ENCODE measurements around the gene CCL19. TPM values are rescaled to one million over a fixed set of nuclear protein-coding genes. Genes with fewer than 3 reads are reported as not detected.

Gene CCL19
- polyA plus RNA-seq, 1 of the 3 experiments (the other 2 are of a cell fraction), result not detected

DNA sequence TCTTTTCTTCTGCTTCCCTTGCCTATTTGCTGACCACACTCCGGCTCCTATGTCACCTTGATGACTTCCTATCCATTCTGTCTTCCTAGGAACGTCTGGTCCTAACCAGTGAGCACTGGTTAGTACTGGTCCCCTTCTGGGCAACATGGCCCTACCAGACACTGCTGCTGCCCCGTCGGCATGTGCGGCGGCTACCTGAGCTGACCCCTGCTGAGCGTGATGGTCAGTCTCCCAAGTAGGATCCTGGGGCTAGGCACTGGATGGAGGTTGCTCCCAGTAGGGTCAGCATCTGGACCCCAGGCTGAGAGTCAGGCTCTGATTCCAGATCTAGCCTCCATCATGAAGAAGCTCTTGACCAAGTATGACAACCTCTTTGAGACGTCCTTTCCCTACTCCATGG, 42.4 kb downstream of the CCL19 start:
- no peak overlapping the region for H3K27ac ChIP-seq (ENCODE audit: low read depth in 2 of 2, low read length in 1 of 2)
- no peaks in the 10 kb centered on the region for H3K9me2 ChIP-seq
- no peak overlapping the region for H2AFZ ChIP-seq (ENCODE audit: low read depth)
- peaks cover 3% of the 10 kb centered on the region for H3F3A ChIP-seq (replicated peaks; ENCODE audit: insufficient read depth)
- H3K9ac ChIP-seq, result no peak overlapping the region
- no peak overlapping the region for H3K4me2 ChIP-seq
- WGBS (ENCODE audit: low lambda C conversion rate), result 92% methylated on average over 3 of the region's 8 CpGs
- no peaks in the 10 kb centered on the region for H3K27me3 ChIP-seq (ENCODE audit: insufficient read depth)
- ChIA-PET POLR2A (no interaction called here), CTCF (interaction anchor here (0.9 to 14.1 kb wide), 5 partner anchors 11 to 52 kb away, joined by 3 to 152 read pairs (median 5); partner anchors contain the start of genes CCL27, RPP25L and SIGMAR1)
- H3K4me3 ChIP-seq (ENCODE audit: low read depth in 2 of 2, low read length in 1 of 2), result no peak overlapping the region
- H3K36me3 ChIP-seq (replicated peaks in 1 of 2; ENCODE audit: control insufficient read depth in 1 of 2, insufficient read depth in 2 of 2, low read length in 1 of 2), result peaks cover 13 to 19% of the 10 kb centered on the region in 2 experiments
- H4K20me1 ChIP-seq (ENCODE audit: insufficient read depth), result no peaks in the 10 kb centered on the region
- TF ChIP-seq NFIC (IDR thresholded peaks at IDR 0.05; ENCODE audit: borderline replicate concordance), result no peak
- TF ChIP-seq YY1 (IDR thresholded peaks at IDR 0.05; ENCODE audit: low read depth), result no peak
- TF ChIP-seq FOXJ3 (CRISPR knock-in tag; IDR thresholded peaks at IDR 0.05), result no peak
- TF ChIP-seq NRF1 (IDR thresholded peaks at IDR 0.05; ENCODE audit: low read depth, low read length), result no peak
- TF ChIP-seq TEAD4 (IDR thresholded peaks at IDR 0.05; ENCODE audit: borderline replicate concordance, insufficient read depth), result no peak
- no peak for TF ChIP-seq TAF1 (IDR thresholded peaks at IDR 0.05; ENCODE audit: borderline replicate concordance, low read depth, low read length)
- no peak for TF ChIP-seq RXRA (IDR thresholded peaks at IDR 0.05; ENCODE audit: borderline replicate concordance, low read depth)
- no peak for TF ChIP-seq FOXM1 (IDR thresholded peaks at IDR 0.05; ENCODE audit: low read depth)
- TF ChIP-seq, protein P1, sequence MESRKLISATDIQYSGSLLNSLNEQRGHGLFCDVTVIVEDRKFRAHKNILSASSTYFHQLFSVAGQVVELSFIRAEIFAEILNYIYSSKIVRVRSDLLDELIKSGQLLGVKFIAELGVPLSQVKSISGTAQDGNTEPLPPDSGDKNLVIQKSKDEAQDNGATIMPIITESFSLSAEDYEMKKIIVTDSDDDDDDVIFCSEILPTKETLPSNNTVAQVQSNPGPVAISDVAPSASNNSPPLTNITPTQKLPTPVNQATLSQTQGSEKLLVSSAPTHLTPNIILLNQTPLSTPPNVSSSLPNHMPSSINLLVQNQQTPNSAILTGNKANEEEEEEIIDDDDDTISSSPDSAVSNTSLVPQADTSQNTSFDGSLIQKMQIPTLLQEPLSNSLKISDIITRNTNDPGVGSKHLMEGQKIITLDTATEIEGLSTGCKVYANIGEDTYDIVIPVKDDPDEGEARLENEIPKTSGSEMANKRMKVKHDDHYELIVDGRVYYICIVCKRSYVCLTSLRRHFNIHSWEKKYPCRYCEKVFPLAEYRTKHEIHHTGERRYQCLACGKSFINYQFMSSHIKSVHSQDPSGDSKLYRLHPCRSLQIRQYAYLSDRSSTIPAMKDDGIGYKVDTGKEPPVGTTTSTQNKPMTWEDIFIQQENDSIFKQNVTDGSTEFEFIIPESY (IDR thresholded peaks at IDR 0.05; ENCODE audit: borderline replicate concordance, low read depth), result no peak
- no peak for TF ChIP-seq EP300 (IDR thresholded peaks at IDR 0.05; ENCODE audit: borderline replicate concordance in 1 of 2, low read depth in 1 of 2, low read length in 1 of 2)
- no peak for TF ChIP-seq FOSL2 (IDR thresholded peaks at IDR 0.05; ENCODE audit: borderline replicate concordance, low read depth)
- TF ChIP-seq, protein P2, sequence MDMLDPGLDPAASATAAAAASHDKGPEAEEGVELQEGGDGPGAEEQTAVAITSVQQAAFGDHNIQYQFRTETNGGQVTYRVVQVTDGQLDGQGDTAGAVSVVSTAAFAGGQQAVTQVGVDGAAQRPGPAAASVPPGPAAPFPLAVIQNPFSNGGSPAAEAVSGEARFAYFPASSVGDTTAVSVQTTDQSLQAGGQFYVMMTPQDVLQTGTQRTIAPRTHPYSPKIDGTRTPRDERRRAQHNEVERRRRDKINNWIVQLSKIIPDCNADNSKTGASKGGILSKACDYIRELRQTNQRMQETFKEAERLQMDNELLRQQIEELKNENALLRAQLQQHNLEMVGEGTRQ (IDR thresholded peaks at IDR 0.05; ENCODE audit: borderline replicate concordance, low read depth, low read length), result no peak
- TF ChIP-seq ELF1 (IDR thresholded peaks at IDR 0.05), result no peak
- TF ChIP-seq SMC3 (IDR thresholded peaks at IDR 0.05; ENCODE audit: low read depth, low read length), result no peak
- TF ChIP-seq, protein P3, sequence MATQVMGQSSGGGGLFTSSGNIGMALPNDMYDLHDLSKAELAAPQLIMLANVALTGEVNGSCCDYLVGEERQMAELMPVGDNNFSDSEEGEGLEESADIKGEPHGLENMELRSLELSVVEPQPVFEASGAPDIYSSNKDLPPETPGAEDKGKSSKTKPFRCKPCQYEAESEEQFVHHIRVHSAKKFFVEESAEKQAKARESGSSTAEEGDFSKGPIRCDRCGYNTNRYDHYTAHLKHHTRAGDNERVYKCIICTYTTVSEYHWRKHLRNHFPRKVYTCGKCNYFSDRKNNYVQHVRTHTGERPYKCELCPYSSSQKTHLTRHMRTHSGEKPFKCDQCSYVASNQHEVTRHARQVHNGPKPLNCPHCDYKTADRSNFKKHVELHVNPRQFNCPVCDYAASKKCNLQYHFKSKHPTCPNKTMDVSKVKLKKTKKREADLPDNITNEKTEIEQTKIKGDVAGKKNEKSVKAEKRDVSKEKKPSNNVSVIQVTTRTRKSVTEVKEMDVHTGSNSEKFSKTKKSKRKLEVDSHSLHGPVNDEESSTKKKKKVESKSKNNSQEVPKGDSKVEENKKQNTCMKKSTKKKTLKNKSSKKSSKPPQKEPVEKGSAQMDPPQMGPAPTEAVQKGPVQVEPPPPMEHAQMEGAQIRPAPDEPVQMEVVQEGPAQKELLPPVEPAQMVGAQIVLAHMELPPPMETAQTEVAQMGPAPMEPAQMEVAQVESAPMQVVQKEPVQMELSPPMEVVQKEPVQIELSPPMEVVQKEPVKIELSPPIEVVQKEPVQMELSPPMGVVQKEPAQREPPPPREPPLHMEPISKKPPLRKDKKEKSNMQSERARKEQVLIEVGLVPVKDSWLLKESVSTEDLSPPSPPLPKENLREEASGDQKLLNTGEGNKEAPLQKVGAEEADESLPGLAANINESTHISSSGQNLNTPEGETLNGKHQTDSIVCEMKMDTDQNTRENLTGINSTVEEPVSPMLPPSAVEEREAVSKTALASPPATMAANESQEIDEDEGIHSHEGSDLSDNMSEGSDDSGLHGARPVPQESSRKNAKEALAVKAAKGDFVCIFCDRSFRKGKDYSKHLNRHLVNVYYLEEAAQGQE (IDR thresholded peaks at IDR 0.05; ENCODE audit: low read depth, low read length), result no peak
- TF ChIP-seq TCF12 (IDR thresholded peaks at IDR 0.05), result no peak
- TF ChIP-seq, protein P4, sequence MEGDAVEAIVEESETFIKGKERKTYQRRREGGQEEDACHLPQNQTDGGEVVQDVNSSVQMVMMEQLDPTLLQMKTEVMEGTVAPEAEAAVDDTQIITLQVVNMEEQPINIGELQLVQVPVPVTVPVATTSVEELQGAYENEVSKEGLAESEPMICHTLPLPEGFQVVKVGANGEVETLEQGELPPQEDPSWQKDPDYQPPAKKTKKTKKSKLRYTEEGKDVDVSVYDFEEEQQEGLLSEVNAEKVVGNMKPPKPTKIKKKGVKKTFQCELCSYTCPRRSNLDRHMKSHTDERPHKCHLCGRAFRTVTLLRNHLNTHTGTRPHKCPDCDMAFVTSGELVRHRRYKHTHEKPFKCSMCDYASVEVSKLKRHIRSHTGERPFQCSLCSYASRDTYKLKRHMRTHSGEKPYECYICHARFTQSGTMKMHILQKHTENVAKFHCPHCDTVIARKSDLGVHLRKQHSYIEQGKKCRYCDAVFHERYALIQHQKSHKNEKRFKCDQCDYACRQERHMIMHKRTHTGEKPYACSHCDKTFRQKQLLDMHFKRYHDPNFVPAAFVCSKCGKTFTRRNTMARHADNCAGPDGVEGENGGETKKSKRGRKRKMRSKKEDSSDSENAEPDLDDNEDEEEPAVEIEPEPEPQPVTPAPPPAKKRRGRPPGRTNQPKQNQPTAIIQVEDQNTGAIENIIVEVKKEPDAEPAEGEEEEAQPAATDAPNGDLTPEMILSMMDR (IDR thresholded peaks at IDR 0.05), result no peak
- H3K79me2 ChIP-seq (ENCODE audit: insufficient read depth), result peaks cover 14% of the 10 kb centered on the region; the same call in 1 of the 2 replicates
- no peak for DNase-seq
- no peaks in the 10 kb centered on the region for H3K9me3 ChIP-seq
- H3K4me1 ChIP-seq (ENCODE audit: control insufficient read depth in 1 of 2, insufficient read depth in 2 of 2, low read depth in 1 of 2, low read length in 1 of 2), result peaks cover 17 to 69% of the 10 kb centered on the region in 2 experiments

Data from SK-N-SH (cell line).